ENCODE results near the gene SLC16A5.
"Not testable (repeated sequence)": the region's sequence is repeated elsewhere in the genome, so short reads cannot be mapped to it uniquely, and the experiment has no call there.

The SLC16A5 gene

DNA sequence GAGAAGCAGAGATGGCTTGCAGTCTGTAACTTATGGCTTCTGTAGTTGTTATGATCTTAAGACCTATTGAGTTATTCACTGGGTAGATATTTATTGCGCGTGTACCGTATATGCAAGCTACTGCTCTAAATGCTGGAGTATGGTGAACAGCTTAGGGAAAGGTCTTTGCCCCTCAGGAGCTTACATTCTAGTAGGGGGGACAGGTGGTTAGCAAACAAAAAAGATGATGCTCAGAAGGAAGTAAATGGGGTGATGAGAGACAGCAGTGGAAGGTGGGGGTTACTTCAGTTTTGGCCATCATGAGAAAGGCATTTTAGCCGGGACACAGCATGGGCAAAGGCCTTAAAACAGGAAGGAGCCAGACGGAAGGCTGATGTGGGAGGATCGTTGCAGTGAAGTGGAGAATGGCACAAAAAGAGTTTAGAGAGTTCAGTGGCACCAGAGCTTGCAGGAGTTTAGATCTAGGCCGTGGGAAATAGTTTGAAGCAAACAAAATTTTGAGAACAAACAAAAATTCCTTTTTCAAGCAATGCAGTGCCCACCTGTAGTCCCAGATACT is 24.1 kb downstream of the SLC16A5 start:
- DNase-seq: no peak

DNA sequence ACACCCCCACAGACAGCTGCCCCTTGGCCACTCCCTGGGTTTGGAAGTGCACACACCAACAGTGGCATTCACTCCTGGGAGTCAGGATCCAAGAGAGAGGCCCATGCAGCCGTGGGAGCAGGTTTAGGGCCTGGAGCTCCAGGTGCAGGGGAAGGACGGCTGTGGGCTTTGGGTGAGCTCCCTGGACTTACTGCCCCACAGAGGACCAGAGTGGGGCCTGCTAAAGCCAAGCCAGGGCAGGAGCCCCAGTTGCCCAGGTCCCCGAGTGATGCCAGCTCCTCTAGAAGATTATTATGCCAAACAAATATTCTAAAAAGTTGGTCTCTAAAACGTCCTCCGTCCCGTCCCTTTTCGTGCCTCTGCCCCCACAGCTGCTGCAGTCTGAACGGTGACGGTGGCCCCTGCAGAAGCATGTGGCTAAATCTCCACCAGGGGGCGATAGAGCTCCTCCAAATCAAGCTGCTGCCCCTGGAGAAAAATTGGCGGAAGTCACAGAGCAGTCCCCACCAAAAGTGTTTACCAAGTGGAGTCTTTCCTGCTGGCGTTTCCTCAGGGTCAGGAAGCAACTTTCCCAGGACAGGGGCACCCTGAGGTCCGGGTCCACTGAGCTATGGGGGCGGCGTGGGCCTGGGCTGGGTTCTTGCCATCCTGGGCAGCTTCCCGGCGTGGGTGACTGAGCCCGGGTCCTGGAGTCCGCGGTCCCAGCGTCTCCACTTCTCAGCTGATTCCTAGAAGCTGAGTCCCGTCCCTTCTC is 26.2 kb downstream of the SLC16A5 start:
- DNase-seq: peak; percentile 93

GRCh38 chr17:75114552-75115314 is 27.0 kb downstream of the SLC16A5 start:
- DNase-seq: no peak

DNA sequence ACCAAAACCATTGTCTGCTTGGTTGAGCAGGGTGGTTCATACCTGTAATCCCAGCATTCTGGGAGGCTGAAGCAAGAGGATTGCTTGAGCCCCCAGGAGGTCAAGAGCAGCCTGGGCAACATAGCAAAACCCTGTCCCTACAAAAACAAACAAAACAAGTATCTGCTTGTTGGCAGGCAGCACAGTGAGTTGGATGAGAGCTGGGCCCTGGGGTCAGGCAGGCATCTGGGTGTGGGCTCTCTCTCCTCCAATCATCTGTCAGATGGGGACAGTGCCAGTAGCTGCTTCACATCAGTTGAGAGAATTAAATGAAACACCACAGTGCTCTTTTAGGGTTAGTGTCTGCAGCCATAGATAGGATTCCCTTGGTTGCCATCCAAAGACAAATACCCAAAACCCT is 27.8 kb downstream of the SLC16A5 start:
- no peak for DNase-seq

DNA sequence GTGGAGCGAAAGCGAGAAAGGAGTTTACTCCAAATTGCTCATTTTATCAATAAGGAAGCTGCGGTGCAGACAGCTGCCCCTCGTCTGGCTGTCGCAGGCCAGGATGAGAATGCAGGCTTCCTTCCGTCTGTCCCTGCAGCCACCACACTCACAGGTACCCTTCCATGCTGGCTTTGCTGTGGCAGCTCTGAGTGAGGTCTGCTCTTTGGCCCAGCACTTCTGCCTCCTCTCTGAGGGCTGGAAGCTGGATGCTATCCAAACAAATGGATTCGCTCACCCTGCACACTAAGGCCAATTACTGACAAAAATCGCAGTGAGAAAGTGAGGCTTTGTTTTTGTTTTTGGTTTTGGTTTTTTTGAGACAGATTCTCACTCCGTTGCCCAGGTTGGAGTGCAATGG is 29.0 kb downstream of the SLC16A5 start:
- DNase-seq: no peak

DNA sequence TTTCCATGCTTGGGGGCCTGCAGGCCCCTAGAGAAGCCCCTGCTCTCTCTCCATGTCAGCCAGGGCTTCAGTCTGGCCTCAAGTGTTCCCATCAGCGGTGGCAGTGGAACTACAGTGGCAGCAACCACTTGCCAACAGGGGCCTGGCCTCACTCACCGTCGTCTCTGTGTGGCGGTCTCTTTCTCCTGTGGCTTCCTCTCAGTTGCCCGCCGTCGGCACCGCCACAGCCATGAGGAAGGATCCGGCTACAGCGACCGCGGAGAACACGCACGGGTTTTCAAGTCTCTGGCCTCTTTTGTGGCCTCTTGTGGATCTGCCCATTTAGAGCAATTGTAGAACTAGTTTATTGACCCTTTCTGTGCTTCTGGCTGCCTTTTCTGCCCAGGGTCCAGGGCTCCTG is 30.6 kb downstream of the SLC16A5 start:
- DNase-seq: no peak

- peak; percentile 51 for DNase-seq
These were observed 36.5 kb downstream of the SLC16A5 start for GRCh38 chr17:75124041-75124818.

DNA sequence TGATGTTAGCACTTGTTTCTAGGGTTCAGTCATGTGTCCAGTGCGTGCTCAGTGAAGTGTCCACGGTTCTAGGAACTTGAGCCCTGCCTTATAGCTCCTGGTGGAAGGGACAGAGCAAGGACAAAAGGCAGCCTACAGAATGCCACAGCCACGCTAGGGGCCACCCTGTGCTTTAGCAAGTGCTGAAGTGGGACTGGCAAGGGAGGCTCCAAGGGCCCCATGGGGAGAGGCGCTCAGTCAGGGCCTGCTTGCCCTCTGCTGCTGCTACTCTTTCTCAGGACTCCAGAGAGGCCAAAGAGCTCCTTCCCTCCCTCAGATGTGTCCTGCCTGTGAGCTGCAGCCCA is 37.0 kb downstream of the SLC16A5 start:
- DNase-seq: no peak

DNA sequence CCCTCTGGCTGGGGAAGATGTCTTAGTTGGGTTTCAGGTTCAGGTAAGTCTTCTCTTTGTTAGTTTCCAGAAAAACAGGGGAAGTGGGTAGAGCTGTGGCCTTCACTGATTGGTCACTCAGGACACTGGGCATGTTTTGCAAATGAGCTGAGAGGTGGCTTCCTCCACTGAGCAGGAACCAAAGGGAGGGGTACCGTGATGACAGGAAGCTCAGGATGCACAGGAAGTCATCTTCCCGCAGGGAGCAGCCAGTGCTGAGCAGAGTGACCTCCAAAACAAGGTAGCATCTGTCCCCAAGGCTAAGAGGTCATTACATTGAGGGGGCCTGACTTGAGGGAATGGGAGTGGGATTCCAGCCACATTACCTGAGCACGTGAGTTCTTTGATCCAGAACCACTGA is 38.2 kb downstream of the SLC16A5 start:
- DNase-seq: no peak

DNA sequence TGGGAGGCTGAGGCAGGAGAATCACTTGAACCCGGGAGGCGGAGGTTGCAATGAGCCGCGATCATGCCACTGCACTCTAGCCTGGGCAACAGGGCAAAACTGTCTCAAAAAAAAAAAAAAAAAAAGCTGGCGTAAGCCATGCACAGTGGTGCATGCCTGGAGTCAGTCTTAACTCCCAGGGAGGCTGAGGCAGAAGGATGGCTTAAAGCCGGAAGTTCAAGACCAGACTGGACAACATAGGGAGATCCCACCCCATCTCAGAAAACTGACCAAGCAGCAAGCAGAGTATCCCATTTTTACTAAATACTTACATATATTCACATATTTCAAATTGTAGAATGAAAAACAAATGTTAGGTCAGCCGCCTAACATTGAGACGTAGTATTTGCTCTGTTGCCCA is 39.2 kb downstream of the SLC16A5 start:
- DNase-seq: no peak

- not testable (repeated sequence) for DNase-seq
These were observed 40.2 kb downstream of the SLC16A5 start for GRCh38 chr17:75127936-75128335.

- no peak for DNase-seq
These were observed 41.1 kb downstream of the SLC16A5 start for GRCh38 chr17:75128694-75129505.

- no peak for DNase-seq
These were observed 41.8 kb downstream of the SLC16A5 start for GRCh38 chr17:75129576-75129975.

GRCh38 chr17:75130059-75130631 is 42.4 kb downstream of the SLC16A5 start:
- no peak for DNase-seq

DNA sequence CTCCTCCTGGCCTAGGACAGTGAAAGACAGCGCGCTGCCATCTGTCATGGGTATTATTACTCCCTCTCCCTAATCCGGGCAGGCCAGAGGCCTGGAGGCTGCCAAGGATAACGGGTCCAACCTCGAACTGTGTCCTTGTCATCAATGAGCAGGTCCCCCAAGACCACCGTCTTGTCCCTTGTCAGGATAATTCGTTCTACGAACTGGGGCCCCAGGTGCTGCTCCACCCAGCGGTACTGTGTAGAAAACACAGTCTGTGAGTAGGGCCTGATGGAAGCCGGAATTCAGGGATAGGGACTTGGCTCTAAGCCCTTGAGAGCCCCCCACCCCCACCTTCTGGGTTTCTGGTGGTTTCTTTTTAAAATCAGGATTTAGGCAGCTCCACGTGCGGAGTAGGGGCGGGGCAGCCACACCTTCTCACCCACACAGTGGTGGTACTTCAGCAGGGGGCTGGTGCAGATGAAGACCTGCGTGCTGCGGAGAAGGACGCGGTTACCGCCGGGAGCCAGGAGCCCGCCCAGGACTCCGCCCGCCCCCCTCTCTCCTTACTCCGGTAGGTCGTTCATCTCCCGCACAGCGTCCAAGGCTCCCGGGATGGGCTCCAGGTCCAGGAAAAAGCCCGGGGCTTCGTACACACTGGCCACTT is 43.0 kb downstream of the SLC16A5 start:
- DNase-seq: peak; percentile 50

DNA sequence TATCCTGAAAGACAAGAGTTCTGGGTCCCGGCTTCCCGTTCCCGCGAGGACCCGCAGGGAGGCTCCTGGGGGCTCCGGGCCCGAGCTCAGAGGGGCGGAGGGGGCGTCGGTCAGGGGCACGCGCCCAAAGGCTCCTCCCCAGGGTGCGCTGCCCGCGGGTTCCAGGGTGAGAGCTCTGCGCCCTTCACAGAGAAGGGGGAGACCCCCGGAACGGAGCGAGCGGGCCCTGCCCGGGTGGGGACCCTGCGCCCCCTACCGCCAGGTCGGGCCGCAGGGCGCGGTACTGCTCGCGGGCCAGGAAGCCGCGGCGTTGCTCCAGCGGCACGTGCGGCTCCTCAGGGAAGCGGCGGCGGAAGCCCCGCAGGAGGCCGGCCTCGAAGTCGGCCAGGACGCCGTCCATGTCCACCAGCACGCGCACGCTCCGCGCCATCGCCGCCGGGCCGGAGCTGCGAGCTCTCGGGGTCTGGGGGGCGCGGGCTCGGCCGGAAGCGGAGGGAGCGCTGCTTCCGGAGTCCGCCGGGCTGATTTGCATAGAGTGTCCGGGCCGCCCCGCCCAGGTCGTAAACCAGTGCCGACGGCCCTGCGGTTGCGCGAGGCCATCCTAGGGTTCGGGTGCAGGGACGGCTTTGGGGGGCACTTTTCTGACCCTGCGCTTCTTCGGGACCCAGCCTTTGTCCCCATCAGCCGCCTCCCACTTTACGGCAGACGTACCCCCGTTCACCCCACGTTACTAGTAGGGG is 43.7 kb downstream of the SLC16A5 start, which contains the start of gene NT5C:
TSS of gene NT5C (minus strand) at position 465 of the 740 bp plus-strand sequence. CDS start at position 430, 35 bp downstream.
- peak; percentile 60 for DNase-seq

GRCh38 chr17:75132018-75133000 is 44.6 kb downstream of the SLC16A5 start:
- DNase-seq: not testable (repeated sequence)

GRCh38 chr17:75133001-75133400 is 45.2 kb downstream of the SLC16A5 start:
- DNase-seq: no peak

DNA sequence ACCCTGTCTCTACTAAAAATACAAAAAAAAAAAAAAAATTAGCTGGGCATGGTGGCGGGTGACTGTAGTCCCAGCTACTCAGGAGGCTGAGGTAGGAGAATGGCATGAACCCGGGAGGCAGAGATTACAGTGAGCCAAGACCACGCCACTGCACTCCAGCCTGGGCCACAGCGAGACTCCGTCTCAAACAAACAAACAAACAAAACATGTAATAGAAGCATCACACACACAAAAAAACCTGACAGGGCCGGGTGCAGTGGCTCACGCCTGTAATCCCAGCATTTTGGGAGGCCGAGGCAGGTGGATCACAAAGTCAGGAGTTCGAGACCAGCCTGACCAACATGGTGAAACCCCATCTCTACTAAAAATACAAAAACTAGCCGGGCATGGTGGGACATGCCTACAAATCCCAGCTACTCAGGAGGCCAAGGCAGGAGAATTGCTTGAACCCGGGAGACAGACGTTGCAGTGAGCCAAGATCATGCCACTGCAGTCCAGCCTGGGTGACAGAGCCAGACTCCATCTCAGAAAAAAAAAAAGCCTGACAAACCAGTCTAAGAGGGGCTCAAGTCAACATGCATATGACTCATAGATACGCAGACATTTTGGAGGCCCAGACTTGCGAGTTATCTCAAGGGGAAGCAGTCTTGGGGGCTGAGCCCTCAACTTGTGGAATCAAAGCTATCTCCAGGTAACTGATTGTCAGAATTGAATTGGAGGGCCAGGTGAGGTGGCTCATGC is 46.0 kb downstream of the SLC16A5 start:
- not testable (repeated sequence) for DNase-seq
